Body of pancreas (tissue), 4 donors: Measurements from ENCODE around the gene GPR17.

Source experiments
- CTCF ChIP-seq, 7 experiments: fragments of 450-650 bp in 4 of 7; fragments of 200-600 bp in 3 of 7; sonication (generic) in 3 of 7; IDR thresholded peaks; one replicate each; pipeline ENCODE4 v1.5.1; 2016 to 2019; ENCODE audit warnings: antibody characterized with exemption in 7 of 7
- POLR2A ChIP-seq, 3 donors: fragments of 450-650 bp; IDR thresholded peaks; one replicate each; pipeline ENCODE4 v1.6.1; 2016; ENCODE audit warnings: antibody characterized with exemption in 3 of 3, mild to moderate bottlenecking in 2 of 3

DNA sequence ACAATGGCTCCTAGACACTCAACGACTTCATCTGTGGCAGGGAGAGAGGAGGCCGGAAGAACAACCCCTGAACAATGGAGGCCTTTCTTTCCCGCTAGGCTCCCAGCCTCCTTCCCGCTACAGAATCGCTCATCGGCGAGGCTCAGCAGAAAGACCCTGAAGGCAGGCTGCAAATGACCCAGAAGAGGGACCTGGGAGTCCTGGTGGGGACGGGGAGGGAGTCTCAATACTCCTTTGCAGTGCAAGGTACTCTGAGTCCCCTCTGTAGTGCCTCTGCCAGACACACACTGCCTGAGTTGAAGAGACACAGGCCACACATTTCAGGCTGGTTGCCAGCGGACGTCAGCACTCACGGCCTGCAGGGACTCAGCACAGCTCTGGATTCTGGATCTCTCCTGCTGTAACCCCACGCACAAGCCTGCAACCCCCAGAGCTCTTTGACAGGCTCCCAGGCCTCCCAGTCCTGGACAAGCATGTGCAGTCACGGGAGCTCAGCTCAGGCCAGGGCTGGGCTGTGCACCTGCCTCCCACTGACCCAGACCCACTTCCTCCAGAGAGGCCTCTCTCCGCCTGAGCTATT is 6.1 kb downstream of the GPR17 start:
- TF ChIP-seq CTCF (IDR thresholded peaks at IDR 0.05): no peak
- TF ChIP-seq POLR2A (IDR thresholded peaks at IDR 0.05): no peak
